SK-N-SH treated with all-trans-retinoic acid at 6 μM for 48 hours (cell line): ENCODE results near the gene GLRX.
"Not testable (repeated sequence)": the region's sequence is repeated elsewhere in the genome, so short reads cannot be mapped to it uniquely, and the experiment has no call there.

Source experiments
- ATAC-seq: fragments of 200-7000 bp; cut with Tn5 transposase; 3 replicates; pipeline ENCODE4 v1.9.1; 2020; ENCODE audit warnings: mild to moderate bottlenecking, moderate library complexity
- ARNTL ChIP-seq: fragments of 450-650 bp; formaldehyde crosslinking; IDR thresholded peaks from 2 replicates; pipeline ENCODE4 v1.5.0; 2020; ENCODE audit warnings: low read depth, mild to moderate bottlenecking, moderate library complexity, borderline replicate concordance
- BACH2 ChIP-seq: fragments of 250-450 bp; sonication (Bioruptor Pico); IDR thresholded peaks from 2 replicates; pipeline ENCODE4 v1.9.0; 2021; ENCODE audit warnings: mild to moderate bottlenecking, borderline replicate concordance
- CREB5 ChIP-seq: fragments of 250-450 bp; sonication (Bioruptor Pico); IDR thresholded peaks from 2 replicates; pipeline ENCODE4 v1.5.1; 2020; ENCODE audit warnings: low read depth, mild to moderate bottlenecking, moderate library complexity
- CSDC2 ChIP-seq: fragments of 250-450 bp; sonication (Bioruptor Pico); IDR thresholded peaks from 2 replicates; pipeline ENCODE4 v1.5.0; 2020; ENCODE audit warnings: mild to moderate bottlenecking, moderate library complexity
- CSRNP3 ChIP-seq: fragments of 250-450 bp; sonication (Bioruptor Pico); IDR thresholded peaks from 2 replicates; pipeline ENCODE4 v1.5.1; 2021; ENCODE audit warnings: mild to moderate bottlenecking, moderate library complexity
- ESRRG ChIP-seq: fragments of 250-450 bp; sonication (Bioruptor Pico); IDR thresholded peaks from 2 replicates; pipeline ENCODE4 v1.6.1; 2021; ENCODE audit warnings: mild to moderate bottlenecking
- GLIS3 ChIP-seq: fragments of 250-450 bp; sonication (Bioruptor Pico); IDR thresholded peaks from 2 replicates; pipeline ENCODE4 v1.5.0; 2020; ENCODE audit warnings: mild to moderate bottlenecking, moderate library complexity
- ISL1 ChIP-seq: fragments of 250-450 bp; sonication (Bioruptor Pico); IDR thresholded peaks from 2 replicates; pipeline ENCODE4 v2.1.2; 2022; ENCODE audit warnings: mild to moderate bottlenecking, moderate library complexity
- OSR1 ChIP-seq: fragments of 250-450 bp; sonication (Bioruptor Pico); IDR thresholded peaks from 2 replicates; pipeline ENCODE4 v1.8.0; 2022; ENCODE audit warnings: moderate library complexity, mild to moderate bottlenecking, inconsistent platforms
- PATZ1 ChIP-seq: fragments of 250-450 bp; sonication (Bioruptor Pico); IDR thresholded peaks from 2 replicates; pipeline ENCODE4 v1.8.0; 2020; ENCODE audit warnings: mild to moderate bottlenecking, moderate library complexity, borderline replicate concordance
- POU6F1 ChIP-seq: fragments of 250-450 bp; sonication (Bioruptor Pico); IDR thresholded peaks from 2 replicates; pipeline ENCODE4 v1.8.0; 2021; ENCODE audit warnings: low read depth, mild to moderate bottlenecking, moderate library complexity, borderline replicate concordance
- PPARA ChIP-seq: fragments of 250-450 bp; sonication (Bioruptor Pico); IDR thresholded peaks from 2 replicates; pipeline ENCODE4 v1.5.0; 2020; ENCODE audit warnings: mild to moderate bottlenecking, borderline replicate concordance
- RARB ChIP-seq: fragments of 250-450 bp; sonication (Bioruptor Pico); IDR thresholded peaks from 2 replicates; pipeline ENCODE4 v1.8.0; 2021; ENCODE audit warnings: mild to moderate bottlenecking, moderate library complexity
- TOX ChIP-seq: fragments of 250-450 bp; sonication (Bioruptor Pico); IDR thresholded peaks from 2 replicates; pipeline ENCODE4 v1.8.0; 2021; ENCODE audit warnings: mild to moderate bottlenecking, moderate library complexity, borderline replicate concordance
- TSHZ2 ChIP-seq: fragments of 250-450 bp; sonication (Bioruptor Pico); IDR thresholded peaks from 2 replicates; pipeline ENCODE4 v1.5.0; 2020; ENCODE audit warnings: mild to moderate bottlenecking, moderate library complexity
- ZC3H10 ChIP-seq: fragments of 250-450 bp; sonication (Bioruptor Pico); IDR thresholded peaks from 2 replicates; pipeline ENCODE4 v1.5.1; 2021; ENCODE audit warnings: mild to moderate bottlenecking, moderate library complexity
- ZFP3 ChIP-seq: fragments of 250-450 bp; sonication (Bioruptor Pico); IDR thresholded peaks from 2 replicates; pipeline ENCODE4 v1.5.0; 2020; ENCODE audit warnings: mild to moderate bottlenecking, moderate library complexity
- ZNF565 ChIP-seq: fragments of 450-650 bp; formaldehyde crosslinking; conservative IDR thresholded peaks from 2 replicates; pipeline ENCODE4 v1.5.0; 2020; ENCODE audit warnings: low read depth, mild to moderate bottlenecking, moderate library complexity
- ZNF70 ChIP-seq: fragments of 450-650 bp; formaldehyde crosslinking; IDR thresholded peaks from 2 replicates; pipeline ENCODE4 v1.5.0; 2020; ENCODE audit warnings: mild to moderate bottlenecking, moderate library complexity

The GLRX gene

GRCh38 chr5:95837492-95837891, 15.0 kb upstream of the GLRX start:
- ATAC-seq: no peak
- TF ChIP-seq BACH2 (CRISPR knock-in tag): no peak

- ATAC-seq: not testable (repeated sequence)
Measured at GRCh38 chr5:95836971-95837370, 14.4 kb upstream of the GLRX start.

GRCh38 chr5:95836544-95836943, 14.0 kb upstream of the GLRX start:
- TF ChIP-seq PPARA (CRISPR knock-in tag) (no peak), RARB (CRISPR knock-in tag) (no peak), ZNF565 (CRISPR knock-in tag) (no peak), OSR1 (CRISPR knock-in tag) (no peak), ZC3H10 (CRISPR knock-in tag) (no peak), CSRNP3 (CRISPR knock-in tag) (no peak), ARNTL (CRISPR knock-in tag) (no peak), TSHZ2 (CRISPR knock-in tag) (no peak), TOX (no peak), BACH2 (CRISPR knock-in tag) (no peak), PATZ1 (CRISPR knock-in tag) (no peak), ESRRG (no peak), ZNF70 (no peak), POU6F1 (no peak), GLIS3 (CRISPR knock-in tag) (no peak), CSDC2 (no peak), CREB5 (CRISPR knock-in tag) (no peak), ISL1 (no peak), ZFP3 (CRISPR knock-in tag) (no peak)
- ATAC-seq: no peak

- TF ChIP-seq PATZ1 (CRISPR knock-in tag): no peak
- TF ChIP-seq ZFP3 (CRISPR knock-in tag): no peak
- no peak for TF ChIP-seq BACH2 (CRISPR knock-in tag)
- no peak for TF ChIP-seq GLIS3 (CRISPR knock-in tag)
- TF ChIP-seq ESRRG: no peak
- TF ChIP-seq ZNF70: no peak
- no peak for ATAC-seq
Measured at GRCh38 chr5:95835682-95836385, 13.3 kb upstream of the GLRX start.
